Smooth muscle cell of the umbilical artery (primary cell): ENCODE data around the gene ZSWIM4. TPM values are rescaled to one million over a fixed set of nuclear protein-coding genes. Genes with fewer than 3 reads are reported as not detected.

Source experiments
- total RNA-seq: library from RNA; depleted of rRNA; stranded (reverse); fragments of >200 nt; gene quantifications from 2 replicates; pipeline ENCODE4 v1.2.3, GENCODE V29; 2014

The ZSWIM4 gene
- total RNA-seq = 16.6 and 22.8 TPM in 2 replicates

GRCh38 chr19:13794757-13795589 is at the start of gene ZSWIM4:
TSS of gene ZSWIM4 (plus strand) at chr19:13795443. CDS start at chr19:13795649, 206 bp downstream.

GRCh38 chr19:13764101-13764807 is 31.0 kb upstream of the ZSWIM4 start, which contains the start of gene MRI1:
TSS of gene MRI1 (plus strand) at chr19:13764522. CDS start at chr19:13764589, 67 bp downstream.

GRCh38 chr19:13774217-13775191 is 20.7 kb upstream of the ZSWIM4 start, which contains the start of gene C19orf53:
TSS of gene C19orf53 (plus strand) at chr19:13774456. CDS start at chr19:13774478, 22 bp downstream.

GRCh38 chr19:13876834-13877233 is 81.6 kb downstream of the ZSWIM4 start, which contains the start of gene NANOS3:
TSS of gene NANOS3 (plus strand) at chr19:13877134. CDS start at chr19:13877249, 115 bp downstream.

Other genes with a start within 250 kb of the ZSWIM4 start
- 25.8 and 52.6 TPM in 2 replicates for gene MRI1, start 30.9 kb upstream of the ZSWIM4 start, total RNA-seq
- 50.7 and 86.4 TPM in 2 replicates for gene C19orf53, start 21.0 kb upstream of the ZSWIM4 start, total RNA-seq
- gene NANOS3, start 81.7 kb downstream of the ZSWIM4 start, total RNA-seq = 0.74 TPM in 1 of 2 replicates, not detected in the other
- under 0.01 and 0.37 TPM in 2 replicates for gene BRME1, start 110.7 kb downstream of the ZSWIM4 start, total RNA-seq
- gene CC2D1A, start 110.8 kb downstream of the ZSWIM4 start, total RNA-seq = 8.3 and 14.3 TPM in 2 replicates
- gene PODNL1, start 143.0 kb downstream of the ZSWIM4 start, total RNA-seq = 3.9 and 4.8 TPM in 2 replicates
- 4.5 and 11.4 TPM in 2 replicates for gene DCAF15, start 157.1 kb downstream of the ZSWIM4 start, total RNA-seq
- 2.7 and 7.1 TPM in 2 replicates for gene RFX1, start 210.9 kb downstream of the ZSWIM4 start, total RNA-seq
- not detected in 2 replicates for gene RLN3, start 232.7 kb downstream of the ZSWIM4 start, total RNA-seq
- gene IL27RA, start 236.3 kb downstream of the ZSWIM4 start, total RNA-seq = 4.5 and 14.1 TPM in 2 replicates